Neutrophil (primary cell): Measurements from ENCODE around the gene NFKBIL1.
"Not testable (repeated sequence)": the region's sequence is repeated elsewhere in the genome, so short reads cannot be mapped to it uniquely, and the experiment has no call there.

Experiments used
- H3K27ac ChIP-seq: fragments of 200-600 bp; sonication (generic); 2 replicates; pipeline ENCODE4 v1.5.1; 2016; ENCODE audit warnings: mild to moderate bottlenecking, moderate library complexity
- H3K27me3 ChIP-seq: fragments of 200-600 bp; sonication (generic); 2 replicates; pipeline ENCODE4 v1.6.0; 2016; ENCODE audit warnings: mild to moderate bottlenecking
- H3K36me3 ChIP-seq: fragments of 200-600 bp; sonication (generic); 2 replicates; pipeline ENCODE4 v1.5.1; 2017
- H3K4me1 ChIP-seq, 2 experiments: fragments of 200-600 bp in 1 of 2; sonication (generic) in 1 of 2; 1 replicate in 1 of 2; 2 replicates in 1 of 2; pipeline versions ENCODE4 v1.5.1 to v1.6.1; 2013 to 2016; ENCODE audit warnings: low read depth in 1 of 2, low read length in 1 of 2, mild to moderate bottlenecking in 1 of 2, moderate library complexity in 1 of 2; ENCODE audit not compliant: control insufficient read depth in 1 of 2, insufficient read depth in 1 of 2
- H3K4me3 ChIP-seq, 2 experiments: fragments of 200-600 bp in 1 of 2; sonication (generic) in 1 of 2; 1 replicate in 1 of 2; 2 replicates in 1 of 2; pipeline ENCODE4 v1.5.1; 2013 to 2016; ENCODE audit warnings: low read depth in 1 of 2, low read length in 1 of 2, mild to moderate bottlenecking in 1 of 2, moderate library complexity in 1 of 2
- H3K9me3 ChIP-seq: fragments of 200-600 bp; sonication (generic); 2 replicates; pipeline ENCODE4 v1.5.1; 2016
- CTCF ChIP-seq: fragments of 200-600 bp; sonication (generic); IDR thresholded peaks from 2 replicates; pipeline ENCODE4 v1.5.1; 2016; ENCODE audit warnings: antibody characterized with exemption

NFKBIL1 gene

DNA sequence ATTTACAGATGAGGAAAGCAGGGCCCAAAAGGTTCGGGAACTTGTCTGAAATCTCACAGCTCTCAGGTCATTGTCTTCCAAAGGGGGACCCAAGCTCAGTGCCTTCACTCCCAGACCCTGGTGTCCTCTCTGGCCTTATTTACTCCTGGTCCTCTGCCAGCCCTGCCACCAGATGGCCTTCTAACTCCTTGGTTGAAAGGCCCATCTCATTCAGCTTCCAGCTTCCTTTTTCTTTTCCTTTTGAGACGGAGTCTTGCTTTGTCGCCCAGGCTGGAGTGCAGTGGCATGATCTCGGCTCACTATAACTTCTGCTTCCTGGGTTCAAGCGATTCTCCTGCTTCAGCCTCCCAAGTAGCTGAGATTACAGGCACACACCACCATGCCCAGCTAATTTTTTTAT is 4.0 kb downstream of the NFKBIL1 start:
- peak overlapping the region in 1 of 2 experiments; percentile 42 for H3K4me3 ChIP-seq
- H3K27me3 ChIP-seq, H3K36me3 ChIP-seq, H3K9me3 ChIP-seq: not testable (repeated sequence)
- peak overlapping the region; percentile 69 for H3K27ac ChIP-seq
- TF ChIP-seq CTCF = peak; percentile 87
- H3K4me1 ChIP-seq = peaks cover 62 to 64% of the 10 kb centered on the region in 2 experiments

GRCh38 chr6:31556307-31556706 is 8.9 kb downstream of the NFKBIL1 start:
- H3K9me3 ChIP-seq = no peaks in the 10 kb centered on the region
- H3K27ac ChIP-seq = peak overlapping the region; percentile 98
- H3K36me3 ChIP-seq = no peaks in the 10 kb centered on the region
- H3K27me3 ChIP-seq = no peaks in the 10 kb centered on the region
- H3K4me1 ChIP-seq = peaks cover 76 to 78% of the 10 kb centered on the region in 2 experiments
- no peak for TF ChIP-seq CTCF
- H3K4me3 ChIP-seq = no peak overlapping the region

- H3K4me3 ChIP-seq = peak overlapping the region; percentile 62 to 68
- no peaks in the 10 kb centered on the region for H3K9me3 ChIP-seq
- no peaks in the 10 kb centered on the region for H3K27me3 ChIP-seq
- H3K27ac ChIP-seq = peak overlapping the region; percentile 98
- peaks cover 75 to 76% of the 10 kb centered on the region in 2 experiments for H3K4me1 ChIP-seq
- TF ChIP-seq CTCF = no peak
- no peaks in the 10 kb centered on the region for H3K36me3 ChIP-seq
Measured at GRCh38 chr6:31557443-31558317, 10.3 kb downstream of the NFKBIL1 start.

GRCh38 chr6:31558318-31558625 is 10.9 kb downstream of the NFKBIL1 start:
- TF ChIP-seq CTCF = no peak
- Histone ChIP-seq H3K9me3 (no peaks in the 10 kb centered on the region), H3K36me3 (no peaks in the 10 kb centered on the region), H3K4me3 (peak overlapping the region; percentile 62 to 68), H3K27me3 (no peaks in the 10 kb centered on the region), H3K27ac (peak overlapping the region; percentile 98), H3K4me1 (peaks cover 69 to 70% of the 10 kb centered on the region in 2 experiments)

DNA sequence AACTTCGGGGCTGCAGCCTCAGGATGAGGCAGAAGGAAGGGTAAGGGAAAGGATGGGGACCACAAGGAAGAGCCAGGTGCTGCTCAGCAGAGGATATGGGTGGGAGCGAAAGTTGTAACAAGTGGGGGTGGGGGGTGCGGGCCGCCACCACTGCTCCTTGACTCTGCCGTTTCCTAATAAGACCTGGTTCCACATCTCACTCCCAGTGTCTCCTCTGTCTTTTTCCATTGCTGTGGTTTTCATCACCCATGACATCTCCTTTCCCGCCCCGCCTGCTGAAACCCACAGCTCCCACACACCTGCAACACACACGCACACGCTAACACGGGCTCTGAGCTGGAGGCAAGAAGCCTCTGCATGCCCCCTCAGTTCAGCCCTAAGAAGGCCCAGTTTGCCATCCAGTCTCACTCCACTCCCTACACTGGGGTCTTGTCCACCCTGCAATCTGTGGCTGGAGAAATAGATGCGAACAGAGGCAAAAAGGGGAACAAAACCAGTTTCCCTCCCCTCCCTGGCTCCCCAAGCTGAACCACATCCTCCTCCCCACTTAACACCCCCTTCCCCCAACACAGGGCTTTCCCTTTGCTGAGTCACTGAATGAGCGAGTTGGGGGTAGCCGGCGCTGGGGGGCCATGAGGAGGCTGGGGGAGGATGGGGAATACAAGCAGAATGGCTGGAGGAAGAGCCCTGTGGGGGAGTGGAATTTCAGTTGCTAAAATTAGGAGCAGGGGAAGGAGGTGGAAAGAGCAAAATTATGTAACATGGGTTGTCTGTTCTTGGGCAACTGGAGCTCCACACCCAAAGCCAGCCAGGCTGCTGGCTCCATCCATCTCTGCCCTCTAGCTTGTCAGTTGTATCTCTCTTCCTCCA is 11.5 kb downstream of the NFKBIL1 start:
- no peaks in the 10 kb centered on the region for H3K36me3 ChIP-seq
- TF ChIP-seq CTCF = peak; percentile 16
- peaks cover 67 to 68% of the 10 kb centered on the region in 2 experiments for H3K4me1 ChIP-seq

More for the DNA sequence above, 11.5 kb downstream of the NFKBIL1 start:
- Histone ChIP-seq H3K27ac (peak overlapping the region; percentile 98), H3K27me3 (no peaks in the 10 kb centered on the region), H3K4me3 (peak overlapping the region; percentile 62 to 68), H3K9me3 (no peaks in the 10 kb centered on the region)
